NCI-H510A (cell line): Measurements from ENCODE around the gene HFE.

ENCODE experiments used
- DNase-seq: peaks from one replicate; lab custom pipeline; 2025; lab: John Stamatoyannopoulos, UW

HFE gene

GRCh38 chr6:26136321-26136720, 49.1 kb downstream of the HFE start:
- DNase-seq = no peak

DNA sequence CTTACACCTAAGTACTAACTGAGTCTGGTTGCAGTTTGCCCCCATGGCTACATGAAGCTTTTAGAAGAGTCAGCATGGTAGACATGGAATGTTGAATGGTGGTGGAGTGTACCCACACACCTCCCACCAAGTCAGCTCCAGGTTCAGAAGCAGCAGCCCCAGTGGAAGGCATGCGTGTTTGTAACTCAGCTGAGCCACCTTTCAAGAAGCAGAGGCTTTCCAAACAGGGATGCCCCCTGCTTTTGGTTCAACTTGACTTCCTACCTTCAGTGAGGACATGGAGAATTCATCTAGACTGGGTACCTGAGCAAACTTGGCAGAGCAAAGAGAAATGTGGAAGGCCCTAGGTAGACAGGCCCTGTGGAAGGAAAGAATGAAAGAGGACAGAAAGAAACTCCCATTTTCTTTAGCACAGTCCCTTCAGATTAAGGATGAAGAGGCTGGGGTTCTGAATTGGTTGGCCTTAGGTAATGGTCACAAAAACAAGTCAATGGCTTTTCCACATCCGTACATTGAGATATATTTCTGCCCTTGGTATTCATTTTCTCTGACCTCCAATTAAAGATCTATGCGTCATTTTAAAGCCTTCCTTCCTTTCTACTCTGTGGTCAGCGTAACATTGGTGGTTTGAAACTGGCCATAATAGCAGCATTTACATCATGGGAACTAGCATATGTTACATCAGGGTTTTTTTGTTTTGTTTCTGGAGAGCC, 53.2 kb downstream of the HFE start:
- DNase-seq = no peak

- DNase-seq = no peak
Observed at GRCh38 chr6:26140967-26141294, 53.7 kb downstream of the HFE start.

GRCh38 chr6:26141378-26141904, 54.2 kb downstream of the HFE start:
- no peak for DNase-seq

DNA sequence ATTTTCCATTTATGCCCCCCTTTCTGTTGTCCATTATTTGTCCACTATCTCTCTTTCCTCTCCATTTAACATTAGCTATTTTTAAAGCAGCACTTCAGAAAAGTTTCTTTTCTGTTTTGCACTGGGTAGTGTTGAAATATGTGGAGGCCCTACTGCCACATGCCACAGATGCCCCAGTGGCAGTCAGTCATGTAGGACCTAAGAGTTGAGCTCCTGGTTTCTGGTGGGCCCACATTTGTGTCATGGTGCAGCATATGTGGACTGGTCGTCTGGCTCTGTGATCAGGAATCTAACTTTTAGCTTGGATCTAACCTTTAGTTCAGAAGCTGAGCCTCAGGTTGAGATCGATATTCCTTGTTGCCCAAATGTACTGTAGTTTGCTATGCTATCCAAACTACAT, 54.8 kb downstream of the HFE start:
- DNase-seq = no peak
